KMS-11 (cell line): ENCODE data around the gene GALNTL6.

ENCODE experiments used
- H2AFZ ChIP-seq: fragments of 200-600 bp; sonication (generic); 2 replicates; pipeline ENCODE4 v1.6.1; 2016; ENCODE audit warnings: antibody characterized with exemption, mixed run types, low read depth
- H3K27ac ChIP-seq: fragments of 200-600 bp; sonication (generic); 2 replicates; pipeline ENCODE4 v1.6.1; 2016; ENCODE audit warnings: mild to moderate bottlenecking, mixed run types
- H3K27me3 ChIP-seq: fragments of 200-600 bp; sonication (generic); 2 replicates; pipeline ENCODE4 v1.6.1; 2017; ENCODE audit warnings: mild to moderate bottlenecking, low read depth, mixed run types, moderate library complexity; ENCODE audit not compliant: insufficient read depth
- H3K36me3 ChIP-seq: fragments of 200-600 bp; sonication (generic); 2 replicates; pipeline ENCODE4 v1.6.1; 2017; ENCODE audit warnings: mild to moderate bottlenecking, mixed run types; ENCODE audit not compliant: insufficient read depth
- H3K4me1 ChIP-seq: fragments of 200-600 bp; sonication (generic); 2 replicates; pipeline ENCODE4 v1.6.1; 2016; ENCODE audit warnings: mild to moderate bottlenecking, low read depth, mixed run types; ENCODE audit not compliant: poor library complexity, severe bottlenecking
- H3K4me2 ChIP-seq: fragments of 200-600 bp; sonication (generic); 2 replicates; pipeline ENCODE4 v1.7.0; 2016; ENCODE audit warnings: mild to moderate bottlenecking, mixed run types
- H3K4me3 ChIP-seq: fragments of 200-600 bp; sonication (generic); IDR thresholded peaks from 2 replicates; pipeline ENCODE4 v1.6.1; 2017; ENCODE audit warnings: low read depth, low read length, mixed read lengths; ENCODE audit not compliant: insufficient read depth
- H3K79me2 ChIP-seq: fragments of 200-600 bp; sonication (generic); 2 replicates; pipeline ENCODE4 v1.6.1; 2016; ENCODE audit warnings: low read depth, mixed run types; ENCODE audit not compliant: insufficient read depth
- H3K9ac ChIP-seq: fragments of 200-600 bp; sonication (generic); 2 replicates; pipeline ENCODE4 v1.6.1; 2016; ENCODE audit warnings: mild to moderate bottlenecking, mixed run types
- H4K20me1 ChIP-seq: fragments of 200-600 bp; sonication (generic); 2 replicates; pipeline ENCODE4 v1.6.1; 2016; ENCODE audit warnings: mild to moderate bottlenecking, mixed run types; ENCODE audit not compliant: insufficient read depth
- CTCF ChIP-seq: fragments of 200-600 bp; sonication (generic); conservative IDR thresholded peaks from 2 replicates; pipeline ENCODE4 v1.6.1; 2017; ENCODE audit warnings: low read depth, mild to moderate bottlenecking, antibody characterized with exemption, low read length, moderate library complexity, mixed read lengths

GALNTL6 gene

DNA sequence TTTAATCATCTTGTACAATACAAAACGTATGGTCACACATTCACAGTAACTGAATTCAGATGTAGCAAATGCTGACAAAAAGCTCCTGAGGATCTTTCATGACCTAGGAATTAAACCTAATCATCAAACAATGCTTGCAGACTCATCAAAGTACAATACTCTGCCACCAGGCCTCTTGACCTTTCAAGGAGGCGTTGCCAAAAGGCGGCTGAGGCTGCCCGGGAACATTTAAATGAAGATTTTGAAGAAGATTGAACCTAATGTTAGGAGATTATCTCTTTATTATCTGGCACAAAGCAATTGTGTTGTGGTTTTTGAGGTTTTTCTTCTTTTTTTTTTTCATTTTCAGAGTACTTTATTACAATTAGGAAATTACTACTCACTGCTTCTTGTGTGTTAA lies 340.5 kb downstream of the GALNTL6 start:
- H3K4me2 ChIP-seq: no peak overlapping the region
- H3K27me3 ChIP-seq: no peaks in the 10 kb centered on the region
- no peak overlapping the region for H2AFZ ChIP-seq
- no peaks in the 10 kb centered on the region for H4K20me1 ChIP-seq
- H3K79me2 ChIP-seq: no peaks in the 10 kb centered on the region
- H3K27ac ChIP-seq: no peak overlapping the region
- H3K4me3 ChIP-seq: no peak overlapping the region
- H3K9ac ChIP-seq: no peak overlapping the region
- no peaks in the 10 kb centered on the region for H3K4me1 ChIP-seq
- H3K36me3 ChIP-seq: no peaks in the 10 kb centered on the region
- no peak for TF ChIP-seq CTCF

DNA sequence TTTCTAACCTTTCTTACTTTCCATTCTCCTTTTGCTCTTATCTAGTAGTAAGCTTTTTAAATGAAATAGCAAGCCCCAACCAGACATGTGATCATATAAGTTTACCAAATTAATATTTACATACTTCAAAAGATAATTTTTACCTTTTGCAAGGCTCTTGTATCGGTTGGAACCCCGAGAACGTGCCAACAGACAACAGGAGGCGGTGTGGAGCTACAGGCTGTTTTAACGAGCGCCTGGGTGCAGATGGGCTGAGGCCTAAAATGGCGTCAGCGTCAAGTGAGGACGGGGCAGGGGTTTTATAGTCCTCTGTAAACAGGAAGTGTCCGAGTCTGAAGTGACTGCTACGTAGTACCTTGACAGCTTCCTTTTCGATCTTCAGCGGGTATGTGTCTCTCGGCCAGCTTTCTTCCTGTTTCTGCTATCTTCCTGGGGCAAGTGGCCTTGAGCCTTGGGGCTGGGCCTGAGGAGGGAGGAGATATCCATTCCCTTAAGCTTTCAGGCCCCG lies 342.7 kb downstream of the GALNTL6 start:
- Histone ChIP-seq H3K9ac (no peak overlapping the region), H4K20me1 (no peaks in the 10 kb centered on the region), H2AFZ (no peak overlapping the region), H3K4me2 (no peak overlapping the region), H3K4me1 (no peaks in the 10 kb centered on the region), H3K27me3 (no peaks in the 10 kb centered on the region), H3K4me3 (no peak overlapping the region), H3K79me2 (no peaks in the 10 kb centered on the region), H3K36me3 (no peaks in the 10 kb centered on the region), H3K27ac (no peak overlapping the region)
- TF ChIP-seq CTCF: no peak

DNA sequence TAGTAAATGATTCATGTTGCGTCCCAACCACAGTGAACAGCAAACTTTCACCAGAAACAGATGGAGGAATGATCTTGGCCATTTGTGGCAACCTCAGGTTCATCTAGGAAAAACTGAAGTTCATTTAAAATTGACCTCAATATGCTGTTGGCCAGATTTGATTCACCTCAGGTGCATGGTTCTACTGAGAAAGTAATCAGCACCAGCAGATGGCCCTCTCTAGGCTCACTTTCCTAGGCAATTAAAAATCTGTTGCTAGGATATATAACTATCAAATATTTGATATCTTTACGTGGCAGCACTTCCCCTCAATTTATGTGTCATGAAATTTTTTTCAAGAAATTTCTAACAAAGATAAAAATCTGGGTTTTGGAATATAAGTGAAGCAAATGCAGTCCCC lies 344.7 kb downstream of the GALNTL6 start:
- Histone ChIP-seq H3K27me3 (no peaks in the 10 kb centered on the region), H3K36me3 (no peaks in the 10 kb centered on the region), H2AFZ (no peak overlapping the region), H3K27ac (no peak overlapping the region), H3K4me3 (no peak overlapping the region), H3K4me1 (no peaks in the 10 kb centered on the region), H4K20me1 (no peaks in the 10 kb centered on the region), H3K79me2 (no peaks in the 10 kb centered on the region), H3K9ac (no peak overlapping the region), H3K4me2 (no peak overlapping the region)
- no peak for TF ChIP-seq CTCF

- no peak overlapping the region for H3K27ac ChIP-seq
- no peak for TF ChIP-seq CTCF
These were observed 350.0 kb downstream of the GALNTL6 start for GRCh38 chr4:172163215-172163614.

More at GRCh38 chr4:172163215-172163614, 350.0 kb downstream of the GALNTL6 start:
- Histone ChIP-seq H3K4me2 (no peak overlapping the region), H3K9ac (no peak overlapping the region), H2AFZ (no peak overlapping the region), H4K20me1 (no peaks in the 10 kb centered on the region), H3K79me2 (no peaks in the 10 kb centered on the region), H3K36me3 (no peaks in the 10 kb centered on the region), H3K27me3 (no peaks in the 10 kb centered on the region), H3K4me3 (no peak overlapping the region), H3K4me1 (no peaks in the 10 kb centered on the region)
